Sigmoid colon (tissue), 4 donors: ENCODE results near the gene SAMD10.

Experiments used
- POLR2AphosphoS5 ChIP-seq, 4 donors: sonication (generic); formaldehyde crosslinking; IDR thresholded peaks; one replicate each; pipeline ENCODE4 v1.6.1; 2017; ENCODE audit warnings: antibody characterized with exemption in 4 of 4
- TF ChIP-seq, protein P1 (sequence below), 4 experiments: fragments of 450-650 bp in 3 of 4; fragments of 200-600 bp in 1 of 4; IDR thresholded peaks; one replicate each; pipeline ENCODE4 v1.5.1; 2016 to 2019; ENCODE audit warnings: antibody characterized with exemption in 4 of 4, mild to moderate bottlenecking in 3 of 4, moderate library complexity in 2 of 4

DNA sequence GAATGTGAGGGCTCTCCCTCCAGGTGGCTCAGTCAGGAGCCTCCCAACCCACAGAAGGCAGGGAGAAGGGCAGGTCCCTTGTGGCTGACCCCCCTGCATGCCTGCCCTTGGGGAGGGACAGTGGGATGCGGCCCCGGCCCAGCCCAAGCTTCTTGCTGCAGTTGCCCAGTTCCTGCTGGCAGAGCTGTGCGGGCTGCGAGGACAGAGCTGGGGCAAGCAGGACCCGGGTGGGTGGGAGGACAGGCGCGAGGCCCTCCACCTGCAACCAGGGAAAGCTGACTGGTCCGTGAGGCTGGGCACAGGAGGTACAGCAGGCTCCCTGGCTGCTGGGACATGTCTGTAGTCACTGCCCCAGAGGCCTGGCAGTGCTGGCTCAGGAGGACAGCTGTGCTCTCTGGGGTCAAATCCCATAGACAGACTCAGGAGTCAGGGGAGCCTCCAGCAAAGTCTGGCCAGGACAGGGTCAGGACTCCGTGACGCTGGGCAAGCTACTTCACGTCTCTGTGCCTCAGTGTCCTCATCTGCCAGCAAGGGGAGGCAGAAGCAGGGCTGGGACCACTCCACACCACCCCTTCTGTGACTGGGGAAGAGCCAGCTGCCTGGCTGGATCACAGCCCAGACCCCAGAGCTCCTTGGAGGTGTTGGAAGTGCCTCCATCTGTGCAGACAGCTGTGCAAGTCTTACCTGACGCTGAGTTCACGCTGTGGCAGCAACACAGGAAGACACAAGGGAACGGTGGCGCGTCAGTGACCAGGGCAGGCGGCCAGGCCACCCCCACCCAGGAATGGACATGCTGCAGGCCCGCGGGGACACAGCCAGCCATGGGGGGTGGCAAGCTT lies 36.3 kb downstream of the SAMD10 start:
- TF ChIP-seq, protein P1, sequence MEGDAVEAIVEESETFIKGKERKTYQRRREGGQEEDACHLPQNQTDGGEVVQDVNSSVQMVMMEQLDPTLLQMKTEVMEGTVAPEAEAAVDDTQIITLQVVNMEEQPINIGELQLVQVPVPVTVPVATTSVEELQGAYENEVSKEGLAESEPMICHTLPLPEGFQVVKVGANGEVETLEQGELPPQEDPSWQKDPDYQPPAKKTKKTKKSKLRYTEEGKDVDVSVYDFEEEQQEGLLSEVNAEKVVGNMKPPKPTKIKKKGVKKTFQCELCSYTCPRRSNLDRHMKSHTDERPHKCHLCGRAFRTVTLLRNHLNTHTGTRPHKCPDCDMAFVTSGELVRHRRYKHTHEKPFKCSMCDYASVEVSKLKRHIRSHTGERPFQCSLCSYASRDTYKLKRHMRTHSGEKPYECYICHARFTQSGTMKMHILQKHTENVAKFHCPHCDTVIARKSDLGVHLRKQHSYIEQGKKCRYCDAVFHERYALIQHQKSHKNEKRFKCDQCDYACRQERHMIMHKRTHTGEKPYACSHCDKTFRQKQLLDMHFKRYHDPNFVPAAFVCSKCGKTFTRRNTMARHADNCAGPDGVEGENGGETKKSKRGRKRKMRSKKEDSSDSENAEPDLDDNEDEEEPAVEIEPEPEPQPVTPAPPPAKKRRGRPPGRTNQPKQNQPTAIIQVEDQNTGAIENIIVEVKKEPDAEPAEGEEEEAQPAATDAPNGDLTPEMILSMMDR (IDR thresholded peaks at IDR 0.05) = no peak
- TF ChIP-seq POLR2AphosphoS5 (IDR thresholded peaks at IDR 0.05) = no peak
